ENCODE results near the gene USP46.

USP46 gene

DNA sequence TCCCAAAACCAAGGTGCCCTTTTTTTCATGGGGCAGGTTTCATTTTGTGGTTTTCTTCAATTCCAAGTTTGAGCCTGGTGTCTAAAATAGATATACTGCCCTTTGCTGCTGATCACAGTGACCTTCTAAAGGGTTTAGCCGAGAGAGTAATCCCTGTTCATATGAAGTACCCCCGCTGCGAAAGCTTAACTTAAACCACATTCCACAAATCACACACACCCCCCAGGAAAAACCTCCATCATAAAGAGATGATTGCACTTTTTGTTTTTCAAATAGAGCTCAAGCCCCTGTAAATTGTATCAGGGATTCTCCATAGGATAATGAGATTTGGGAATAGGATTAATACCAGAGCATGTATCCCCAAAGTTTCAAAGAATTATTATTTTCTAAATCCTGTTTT lies 90.8 kb downstream of the USP46 start:
- DNase-seq: no peak

DNA sequence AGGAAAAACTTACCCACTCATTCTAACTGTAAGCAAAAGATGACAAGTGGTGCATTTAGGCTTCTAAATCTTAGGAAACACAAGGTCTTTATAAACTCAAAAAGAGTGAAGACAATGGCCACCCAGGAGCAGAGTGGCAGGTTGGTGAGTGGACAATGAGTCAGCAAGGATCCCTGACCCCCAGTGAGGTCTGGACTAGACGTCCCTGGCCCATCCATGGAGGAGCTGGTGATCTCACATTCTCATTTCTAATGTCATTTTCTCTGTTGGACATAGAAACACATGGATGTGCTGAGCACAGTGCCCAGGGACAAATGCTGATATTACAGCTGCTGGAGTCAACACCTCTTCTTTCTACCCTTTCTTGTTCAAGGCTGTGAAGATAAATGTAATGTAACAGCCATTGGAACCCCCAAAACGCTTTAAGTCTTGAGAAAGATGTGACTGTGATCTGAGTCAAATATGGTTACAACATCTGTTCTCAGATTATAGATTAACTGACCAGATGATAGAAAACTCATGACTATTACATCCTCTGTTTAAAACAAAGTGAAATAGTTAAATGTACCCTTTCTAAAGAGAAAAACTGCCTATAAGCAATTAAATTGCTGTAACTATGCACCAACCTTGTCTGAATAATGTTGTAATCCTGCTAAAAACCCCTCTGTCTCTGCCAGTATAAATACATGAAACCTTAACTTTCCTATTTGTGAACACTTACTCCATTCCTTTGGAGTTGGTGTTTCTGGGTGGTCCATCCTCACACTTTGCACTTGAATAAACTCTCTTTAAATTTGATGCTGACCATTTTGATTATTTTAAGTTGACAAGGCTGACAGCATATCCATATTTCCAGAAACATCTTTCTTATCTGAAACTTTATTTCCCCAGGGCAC lies 92.7 kb downstream of the USP46 start:
- no peak for DNase-seq

GRCh38 chr4:52560844-52561280 lies 98.2 kb downstream of the USP46 start:
- no peak for DNase-seq

- DNase-seq: no peak
These were observed 103.8 kb downstream of the USP46 start for GRCh38 chr4:52555356-52555716.

DNA sequence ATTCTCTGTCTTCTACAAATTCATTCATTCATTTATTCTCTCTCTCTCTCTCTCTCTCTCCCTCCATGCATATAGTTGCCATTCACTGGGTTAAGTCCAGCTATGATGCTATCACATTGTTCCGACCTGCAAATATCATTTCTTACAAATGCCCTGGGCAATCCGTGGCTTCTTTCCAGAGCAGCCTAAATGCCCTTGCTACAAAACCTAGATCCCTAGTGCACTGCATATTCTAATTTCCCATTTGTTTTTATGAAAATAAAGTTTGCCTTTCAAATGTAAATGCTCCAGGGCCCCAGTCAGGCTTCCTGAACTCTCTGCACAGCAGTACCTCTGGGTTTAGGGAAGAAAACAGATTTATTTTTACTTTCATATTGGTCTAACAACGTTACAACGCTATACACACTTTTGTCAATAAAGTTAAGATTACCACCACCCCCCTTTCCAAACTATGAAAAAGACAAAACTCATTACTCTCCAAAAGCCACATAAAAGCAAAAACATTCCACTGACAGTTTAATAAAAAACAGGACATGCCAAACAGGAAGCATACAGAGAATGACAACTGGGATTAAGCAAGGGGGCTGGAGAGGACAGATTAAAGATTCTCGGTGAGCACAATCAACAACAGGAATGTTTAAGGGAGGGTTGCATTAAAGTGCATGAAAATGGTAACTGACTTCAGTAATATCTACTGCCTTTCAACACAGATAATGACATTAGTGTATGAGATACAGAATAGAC lies 104.3 kb downstream of the USP46 start:
- no peak for DNase-seq

DNA sequence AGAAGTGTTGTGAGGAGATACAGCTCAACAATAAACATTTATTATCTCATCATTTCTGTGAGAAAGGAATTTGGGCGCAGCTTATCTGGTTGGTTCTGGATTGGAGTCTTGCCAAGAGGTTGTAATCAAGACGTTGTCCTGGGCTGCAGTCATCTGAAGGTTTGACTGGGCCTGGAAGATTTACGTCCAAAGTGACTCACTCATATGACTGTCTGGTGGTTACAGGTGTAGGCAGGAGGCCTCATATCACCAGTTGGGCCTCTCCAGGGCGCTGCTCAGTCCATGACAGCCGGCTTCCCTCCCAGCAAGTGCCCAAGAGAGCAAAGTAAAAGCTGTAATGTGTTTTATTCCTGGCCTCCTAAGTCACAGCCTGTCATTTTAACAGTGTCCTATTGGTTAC lies 106.3 kb downstream of the USP46 start:
- DNase-seq: no peak

GRCh38 chr4:52551487-52551886 lies 107.6 kb downstream of the USP46 start:
- no peak for DNase-seq

DNA sequence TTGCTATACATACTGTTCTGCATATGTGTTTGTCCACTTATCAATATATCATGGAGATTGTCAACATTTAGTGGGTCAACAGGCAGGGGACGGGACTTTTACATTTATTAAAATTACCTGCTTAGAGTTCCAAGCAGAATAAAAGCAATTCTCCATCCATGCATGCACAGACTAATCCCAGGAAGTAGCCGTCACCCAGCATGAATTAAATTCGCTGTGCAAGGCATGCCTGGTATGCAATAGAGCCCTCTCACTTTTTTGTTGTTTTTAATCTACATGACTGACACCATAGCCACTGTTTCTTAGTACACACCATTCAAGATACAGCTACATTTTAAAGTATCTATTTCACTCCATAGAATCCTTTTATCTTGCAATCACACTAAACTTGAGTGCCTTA lies 108.9 kb downstream of the USP46 start:
- DNase-seq: no peak

DNA sequence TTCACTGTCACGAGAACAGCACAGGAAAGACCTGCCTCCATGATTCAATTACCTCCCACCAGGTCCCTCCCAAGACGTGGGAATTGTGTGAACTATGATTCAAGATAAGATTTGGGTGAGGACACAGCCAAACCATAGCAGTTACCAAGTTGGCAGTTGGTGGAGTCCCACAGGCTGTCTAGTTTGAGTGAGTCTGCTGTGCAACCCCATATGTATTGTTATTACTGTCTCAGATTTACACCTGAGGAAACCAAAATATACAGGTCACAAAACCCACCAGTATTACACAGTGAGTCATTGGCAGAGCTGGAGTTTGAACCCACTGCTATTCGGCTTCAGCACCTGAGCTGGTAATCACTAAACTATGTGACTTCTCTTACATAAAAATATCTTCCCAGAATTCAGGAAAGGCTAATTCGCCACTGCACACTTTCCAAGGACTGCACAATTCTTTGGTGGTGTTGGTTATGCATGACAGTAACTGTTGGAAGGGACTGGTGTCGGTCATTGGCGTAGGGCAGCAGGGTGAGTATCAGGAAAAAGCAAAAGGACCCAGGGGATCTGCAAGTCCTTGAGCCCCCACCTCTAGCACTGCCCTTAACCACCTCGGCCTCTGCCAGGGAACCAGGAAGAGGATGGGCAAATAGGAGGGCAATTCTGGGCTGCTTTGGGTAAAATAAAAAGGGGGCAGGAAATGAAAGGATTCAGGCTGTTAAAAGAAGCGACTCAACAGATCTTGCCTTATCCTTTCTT lies 110.1 kb downstream of the USP46 start:
- DNase-seq: no peak

- no peak for DNase-seq
These were observed 112.7 kb downstream of the USP46 start for GRCh38 chr4:52546449-52546848.

GRCh38 chr4:52545099-52546069 lies 113.7 kb downstream of the USP46 start:
- peak; percentile 51 for DNase-seq
